ENCODE data around the gene TSPAN8. TPM values are rescaled to one million over a fixed set of nuclear protein-coding genes. Genes with fewer than 3 reads are reported as not detected.
A peak's percentile ranks its signal among the peaks of the same experiment; 100 is the strongest.
"Not testable (repeated sequence)": the region's sequence is repeated elsewhere in the genome, so short reads cannot be mapped to it uniquely, and the experiment has no call there.

Gene TSPAN8
- total RNA-seq, 1 experiment from 2014 or later, result not detected

DNA sequence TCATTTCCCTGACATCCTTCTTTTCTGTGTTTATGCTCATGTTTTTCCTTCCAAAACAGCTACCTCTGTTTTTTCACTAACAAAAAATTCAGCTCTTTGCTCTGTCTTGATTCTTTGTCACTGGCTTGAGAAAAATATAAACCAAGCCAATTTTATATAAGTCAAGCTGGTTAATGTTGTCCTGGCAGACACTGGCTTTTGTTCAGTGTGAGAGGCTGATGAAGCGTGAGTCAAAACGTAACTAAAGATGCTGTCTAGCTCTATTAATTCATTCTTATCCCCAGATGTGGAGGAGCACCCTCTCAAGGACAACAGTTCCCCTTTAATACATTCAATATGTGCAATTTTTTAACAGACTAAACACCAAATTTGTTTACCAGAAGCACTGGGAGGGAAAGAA is 15.8 kb downstream of the TSPAN8 start:
- Histone ChIP-seq H3K27me3 (no peaks in the 10 kb centered on the region), H3K9me3 (no peaks in the 10 kb centered on the region; the same call in 1 of the 2 replicates)

DNA sequence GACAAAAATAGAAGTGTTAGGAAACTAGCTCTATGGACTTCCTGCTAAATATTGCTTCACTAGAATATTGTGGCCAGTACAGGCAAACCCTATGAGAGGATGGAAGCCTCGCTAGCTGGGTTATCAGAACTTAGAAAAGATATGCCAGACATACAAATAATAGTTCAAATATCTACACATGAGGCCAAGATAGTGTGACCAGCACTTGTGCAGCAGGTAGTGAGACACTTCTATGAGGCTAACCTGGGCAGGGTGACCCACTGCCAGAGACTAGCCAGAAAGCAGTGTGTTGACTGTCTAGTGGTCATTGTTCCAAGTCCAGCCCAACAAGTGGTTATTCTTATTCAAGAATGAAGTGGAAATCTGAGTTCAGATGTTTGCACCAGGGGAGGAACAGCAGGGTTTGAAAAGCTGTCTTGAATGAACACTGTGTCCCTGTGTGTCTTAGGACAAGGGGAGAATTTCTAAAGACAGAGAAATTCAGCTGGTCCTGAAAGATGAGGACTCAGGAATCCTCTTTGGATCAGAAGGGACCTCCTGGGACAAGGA is 16.3 kb downstream of the TSPAN8 start:
- Histone ChIP-seq H3K4me3 (no peak overlapping the region), H3K27me3 (no peaks in the 10 kb centered on the region), H3K36me3 (no peaks in the 10 kb centered on the region), H3K9me3 (no peaks in the 10 kb centered on the region; the same call in 1 of the 2 replicates)
- no peak for DNase-seq

More for the DNA sequence above, 15.8 kb downstream of the TSPAN8 start:
- Histone ChIP-seq H3K36me3 (no peaks in the 10 kb centered on the region), H3K4me3 (no peak overlapping the region)
- no peak for DNase-seq

DNA sequence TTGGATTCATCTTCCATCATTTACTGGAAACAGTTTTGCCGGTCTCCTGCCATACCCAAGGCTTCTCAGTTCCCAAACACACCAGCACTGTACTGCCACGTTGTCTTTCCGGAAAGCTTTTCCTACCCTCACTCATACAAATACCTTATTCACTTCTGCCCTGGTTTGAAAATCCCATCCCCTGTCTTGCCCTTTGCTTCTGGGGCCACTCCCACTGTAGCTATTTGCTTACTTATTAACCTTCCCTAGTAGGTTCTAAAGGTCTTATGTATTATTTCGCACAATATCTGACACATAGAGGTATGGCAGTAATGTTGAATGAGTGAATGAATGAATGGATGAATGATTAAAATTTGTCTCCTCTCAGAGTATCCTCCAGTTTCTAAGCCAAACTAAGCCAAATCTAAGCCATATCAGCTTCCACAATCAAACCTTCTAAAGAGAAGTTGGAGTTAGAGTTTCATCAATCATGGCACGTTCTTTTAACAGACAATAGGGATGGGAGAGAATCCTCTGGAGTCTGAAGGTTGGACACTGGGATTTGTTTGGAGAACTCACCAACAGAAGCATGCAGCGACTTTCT is 18.6 kb downstream of the TSPAN8 start:
- Histone ChIP-seq H3K36me3 (no peaks in the 10 kb centered on the region), H3K9me3 (no peaks in the 10 kb centered on the region; the same call in 1 of the 2 replicates)
- DNase-seq, result no peak

DNA sequence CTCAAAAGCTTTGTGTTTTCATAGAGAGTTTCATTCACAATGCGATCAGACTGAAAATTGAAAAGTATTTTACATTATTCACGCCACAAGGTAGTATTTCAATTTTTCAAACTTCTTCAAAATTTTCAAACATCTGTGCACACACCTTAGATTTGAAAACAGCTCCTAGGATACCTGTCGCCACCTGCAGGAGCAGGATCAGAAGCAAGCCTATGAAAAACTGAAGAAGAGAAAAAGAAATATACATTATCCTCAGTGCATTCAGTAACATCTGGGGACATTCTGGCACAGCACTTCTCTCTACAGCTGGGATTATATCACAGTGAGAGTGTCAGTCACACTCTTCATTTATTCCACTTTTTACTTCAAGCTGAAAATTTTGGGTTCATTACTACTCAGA is 19.8 kb downstream of the TSPAN8 start:
- no peak for DNase-seq
- Histone ChIP-seq H3K36me3 (no peaks in the 10 kb centered on the region), H3K4me3 (no peak overlapping the region), H3K9me3 (no peaks in the 10 kb centered on the region; the same call in 1 of the 2 replicates), H3K27me3 (no peaks in the 10 kb centered on the region)

More for the DNA sequence above, 18.6 kb downstream of the TSPAN8 start:
- H3K4me3 ChIP-seq, result no peak overlapping the region
- no peaks in the 10 kb centered on the region for H3K27me3 ChIP-seq

DNA sequence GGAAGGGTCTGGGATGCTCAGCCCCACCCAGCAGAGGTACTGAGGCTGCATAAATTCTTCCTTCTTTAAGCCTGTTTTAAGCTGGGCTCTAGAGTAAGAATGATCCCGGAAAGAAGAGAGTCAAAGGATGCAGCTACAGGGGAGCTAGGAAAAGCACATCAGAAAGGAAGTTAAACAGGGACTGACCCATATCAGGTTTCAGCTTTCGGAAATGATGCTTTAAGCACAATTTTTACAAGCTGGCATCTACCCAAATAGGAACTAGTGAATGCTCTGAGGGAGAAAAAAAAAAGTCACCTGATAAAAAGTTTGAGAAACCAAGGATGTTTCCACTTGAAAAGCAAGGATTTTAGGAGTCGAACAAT is 22.0 kb downstream of the TSPAN8 start:
- Histone ChIP-seq H3K9me3 (no peaks in the 10 kb centered on the region; the same call in 1 of the 2 replicates), H3K4me3 (no peak overlapping the region), H3K27me3 (no peaks in the 10 kb centered on the region), H3K36me3 (no peaks in the 10 kb centered on the region)
- DNase-seq, result no peak

DNA sequence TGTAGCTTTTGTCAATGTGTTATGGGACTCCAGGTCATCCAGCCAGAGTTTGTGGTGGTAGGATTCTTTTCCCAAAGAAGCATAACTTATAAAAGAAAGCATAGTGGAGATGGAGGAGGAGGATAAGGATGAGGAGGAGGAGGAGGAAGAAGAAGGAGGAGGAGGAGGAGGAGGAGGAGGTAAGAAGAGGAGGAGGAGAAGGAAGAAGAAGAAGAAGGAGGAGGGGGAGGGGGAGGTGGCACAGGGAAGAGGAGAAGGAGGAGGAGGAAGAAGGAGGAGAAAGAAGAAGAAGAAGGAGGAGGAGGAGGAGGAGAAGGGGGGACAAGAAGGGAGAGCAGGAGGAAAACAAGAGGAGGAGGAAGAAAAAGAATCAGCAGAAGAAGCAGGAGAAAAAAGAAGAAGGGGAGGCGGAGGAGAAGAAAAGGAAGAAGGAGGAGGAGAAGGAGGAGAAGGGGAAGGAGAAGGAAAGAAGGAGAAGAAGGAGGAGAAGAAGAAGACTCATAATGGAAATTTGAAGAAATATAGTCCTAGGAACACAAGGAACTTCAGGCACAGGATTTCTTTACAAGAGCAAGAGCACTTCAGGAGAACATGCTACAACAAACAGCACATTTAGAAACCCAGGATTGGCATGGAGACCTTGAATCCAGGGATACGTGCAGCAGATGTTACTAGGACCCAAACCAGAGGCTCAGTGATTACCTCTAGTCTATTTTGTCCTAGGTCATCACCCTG is 22.6 kb downstream of the TSPAN8 start:
- Histone ChIP-seq H3K4me3 (no peak overlapping the region), H3K27me3 (no peaks in the 10 kb centered on the region), H3K9me3 (no peaks in the 10 kb centered on the region; the same call in 1 of the 2 replicates), H3K36me3 (no peaks in the 10 kb centered on the region)
- DNase-seq, result no peak

DNA sequence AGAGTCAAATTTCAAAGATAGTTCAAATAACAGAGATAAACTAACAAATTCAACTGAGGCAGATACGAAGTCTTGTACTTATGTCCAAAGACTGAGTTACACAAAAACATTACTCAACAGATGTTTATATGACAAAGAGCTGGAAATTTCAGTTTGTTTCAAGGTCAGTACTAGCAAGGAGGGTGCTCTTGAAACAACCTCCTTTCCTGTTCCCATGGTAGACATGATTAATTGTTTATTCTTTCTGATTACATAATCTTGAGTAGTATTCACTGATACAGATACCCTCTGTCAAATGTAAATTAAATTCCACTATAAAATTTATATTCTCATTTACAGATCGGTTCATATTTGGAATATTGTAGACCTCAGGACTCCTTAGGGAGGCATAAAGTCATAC is 23.4 kb downstream of the TSPAN8 start:
- DNase-seq, result no peak
- H3K4me3 ChIP-seq, result no peak overlapping the region
- no peaks in the 10 kb centered on the region for H3K9me3 ChIP-seq
- no peaks in the 10 kb centered on the region for H3K27me3 ChIP-seq
- H3K36me3 ChIP-seq, result no peaks in the 10 kb centered on the region

DNA sequence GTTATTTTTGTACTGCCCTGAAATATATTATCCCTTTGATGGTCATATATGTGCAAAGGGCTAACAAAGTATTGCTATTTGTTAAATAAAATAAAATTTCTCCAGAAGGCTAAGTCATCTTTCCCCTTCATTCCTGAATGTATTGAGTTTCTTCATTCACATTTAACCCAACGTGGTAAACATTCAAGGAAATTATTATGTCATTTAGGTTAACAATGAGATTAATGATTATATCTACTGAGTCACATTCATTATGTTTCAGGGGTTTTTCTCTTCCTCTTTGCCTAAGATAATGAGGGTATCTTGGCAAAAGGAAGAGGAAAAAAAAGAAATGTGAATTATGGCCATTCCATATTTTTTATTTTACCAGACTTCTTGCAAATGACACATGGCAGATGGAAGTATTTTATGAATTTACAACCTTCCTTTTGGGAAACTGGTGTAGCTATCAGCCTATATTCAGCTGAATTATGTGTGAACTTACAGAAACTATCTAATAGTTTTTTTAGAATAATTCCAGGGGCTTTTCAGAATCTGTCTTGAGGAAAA is 27.2 kb downstream of the TSPAN8 start:
- DNase-seq, result no peak
- no peaks in the 10 kb centered on the region for H3K36me3 ChIP-seq
- H3K9me3 ChIP-seq, result no peaks in the 10 kb centered on the region
- H3K4me3 ChIP-seq, result no peak overlapping the region
- H3K27me3 ChIP-seq, result no peaks in the 10 kb centered on the region

DNA sequence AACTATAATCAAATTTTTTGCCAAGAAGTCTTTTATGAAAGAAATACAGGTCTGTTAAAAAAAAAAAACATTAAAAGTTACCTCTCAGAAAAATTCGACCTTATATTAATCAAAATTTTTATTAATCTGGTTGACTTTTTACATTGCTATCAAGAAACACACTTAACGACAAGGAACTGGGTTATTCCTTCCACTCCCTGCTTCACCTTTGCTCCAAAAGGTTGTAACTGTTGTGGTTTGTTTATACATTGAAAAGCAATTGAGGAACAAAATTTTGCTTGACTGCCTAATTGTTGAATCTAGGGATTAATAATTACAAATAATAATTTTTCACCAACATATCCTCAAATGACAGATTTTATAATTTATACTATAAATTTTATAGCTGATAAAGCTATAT is 28.4 kb downstream of the TSPAN8 start:
- no peaks in the 10 kb centered on the region for H3K9me3 ChIP-seq
- no peak for DNase-seq
- H3K4me3 ChIP-seq, result no peak overlapping the region
- H3K36me3 ChIP-seq, result no peaks in the 10 kb centered on the region
- no peaks in the 10 kb centered on the region for H3K27me3 ChIP-seq

DNA sequence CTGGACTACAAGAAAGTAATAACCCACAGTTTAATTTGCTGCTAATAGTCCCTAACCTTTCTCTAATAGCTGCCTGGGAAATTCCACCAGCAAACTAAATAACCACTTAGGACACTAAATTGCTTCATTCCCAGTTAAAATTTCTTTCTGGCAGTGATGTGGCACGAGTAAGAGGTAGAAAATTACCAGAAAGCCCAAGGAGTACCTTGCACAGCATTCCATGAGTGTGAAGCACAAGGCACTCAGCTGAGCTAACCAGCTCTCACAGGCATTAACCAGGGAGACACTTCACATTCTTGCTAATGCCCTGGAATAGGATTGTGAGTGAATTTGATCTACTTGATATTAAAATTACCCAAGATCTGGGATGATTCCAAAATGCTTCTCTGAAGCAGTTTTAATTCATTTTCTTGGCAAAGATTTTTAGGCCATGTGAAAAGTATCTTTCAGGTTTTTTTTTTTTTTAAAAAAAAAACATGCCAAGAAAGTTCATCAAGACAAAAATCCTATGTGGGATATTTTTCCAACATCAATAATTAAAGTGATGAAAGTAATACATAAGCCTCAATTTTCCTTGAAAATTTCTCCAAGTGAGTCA is 29.5 kb downstream of the TSPAN8 start:
- Histone ChIP-seq H3K27me3 (no peaks in the 10 kb centered on the region), H3K4me3 (no peak overlapping the region), H3K9me3 (no peaks in the 10 kb centered on the region), H3K36me3 (no peaks in the 10 kb centered on the region)
- DNase-seq, result peak; percentile 25

DNA sequence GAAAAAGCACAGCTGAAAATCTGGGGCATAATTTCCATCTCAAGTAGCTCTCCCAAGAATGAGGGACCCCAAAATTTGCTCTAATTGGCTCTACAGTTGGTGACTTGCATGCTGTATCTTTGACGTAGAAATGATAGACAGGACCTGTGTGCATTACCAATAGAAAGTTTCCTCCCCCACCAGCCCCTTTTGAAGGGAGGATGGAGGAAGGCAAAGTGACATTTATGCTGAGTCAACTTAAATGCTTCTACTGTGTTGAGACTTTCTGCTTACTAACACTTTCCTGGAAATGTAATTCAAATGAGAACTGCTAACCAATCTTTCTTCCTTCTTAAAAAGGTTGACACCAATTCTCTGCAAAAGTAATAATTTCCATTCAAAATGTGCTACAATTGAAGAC is 31.9 kb downstream of the TSPAN8 start:
- Histone ChIP-seq H3K27me3 (no peaks in the 10 kb centered on the region), H3K9me3 (no peaks in the 10 kb centered on the region), H3K4me3 (no peak overlapping the region), H3K36me3 (no peaks in the 10 kb centered on the region)
- DNase-seq, result no peak

DNA sequence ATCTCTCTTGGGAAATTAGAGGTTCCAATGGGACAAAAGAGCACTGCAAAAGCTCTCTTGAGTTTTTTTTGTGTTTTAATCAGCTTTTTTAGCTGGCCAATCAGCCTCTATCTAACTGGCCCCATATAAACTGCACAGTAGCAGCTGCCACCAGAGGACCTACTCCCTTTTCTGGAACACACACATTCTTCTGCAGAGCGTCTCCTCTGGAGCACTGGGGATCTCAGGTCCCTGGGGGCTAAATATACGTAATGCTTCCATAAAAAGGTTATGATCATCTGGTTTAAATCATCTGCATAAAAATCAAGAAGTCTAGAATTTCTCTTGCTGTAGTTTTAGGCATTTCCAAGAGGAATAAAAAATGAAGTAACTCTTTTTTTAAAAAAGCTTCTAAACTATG is 32.3 kb downstream of the TSPAN8 start:
- no peak overlapping the region for H3K4me3 ChIP-seq
- no peaks in the 10 kb centered on the region for H3K27me3 ChIP-seq
- DNase-seq, result no peak
- no peaks in the 10 kb centered on the region for H3K9me3 ChIP-seq
- H3K36me3 ChIP-seq, result no peaks in the 10 kb centered on the region

DNA sequence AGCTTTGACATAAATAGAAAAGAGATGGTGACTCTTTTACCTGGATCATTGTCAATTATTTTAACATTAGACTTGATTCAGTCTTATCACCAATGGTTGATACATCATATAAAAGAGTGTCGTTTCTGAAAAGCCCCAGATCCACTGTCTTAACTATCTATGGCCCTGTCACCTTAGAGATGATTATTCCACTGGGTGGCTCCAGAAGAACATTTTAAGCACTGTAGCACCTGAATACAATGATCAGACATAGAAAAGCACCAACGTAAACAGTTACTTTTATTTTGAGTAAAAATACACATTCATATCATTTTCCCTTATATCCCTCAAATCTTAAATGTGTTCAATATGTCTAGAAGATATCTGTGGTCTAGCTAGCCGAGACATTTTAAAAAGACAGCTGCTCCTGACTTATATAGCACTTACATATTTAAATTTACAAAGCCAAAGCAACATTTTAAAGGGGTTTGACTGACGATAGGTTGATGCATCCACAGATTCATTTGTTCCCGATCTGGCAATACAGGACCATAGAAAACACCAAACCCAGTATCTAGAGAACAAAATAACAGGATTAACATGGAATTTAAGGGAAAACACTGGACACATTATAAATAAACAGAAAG is 32.9 kb downstream of the TSPAN8 start:
- DNase-seq, result no peak
- H3K9me3 ChIP-seq, result no peaks in the 10 kb centered on the region
- H3K36me3 ChIP-seq, result no peaks in the 10 kb centered on the region

DNA sequence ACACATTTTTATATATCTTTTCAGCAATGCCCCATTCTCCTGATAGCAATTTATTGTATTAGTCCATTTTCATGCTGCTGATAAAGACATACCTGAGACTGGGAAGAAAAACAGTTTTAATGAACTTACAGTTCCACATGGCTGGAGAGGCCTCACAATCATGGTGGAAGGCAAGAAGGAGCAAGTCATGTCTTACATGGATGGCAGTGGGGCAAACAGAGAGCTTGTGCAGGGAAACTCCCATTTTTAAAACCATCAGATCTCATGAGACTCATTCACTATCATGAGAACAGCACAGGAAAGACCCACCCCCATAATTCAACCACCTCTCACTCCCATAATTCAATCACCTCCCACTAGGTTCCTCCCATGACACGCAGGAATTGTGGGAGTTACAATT is 44.7 kb downstream of the TSPAN8 start:
- H3K36me3 ChIP-seq, DNase-seq, H3K9me3 ChIP-seq, H3K27me3 ChIP-seq, H3K4me3 ChIP-seq: not testable (repeated sequence)

More for the DNA sequence above, 32.9 kb downstream of the TSPAN8 start:
- Histone ChIP-seq H3K4me3 (no peak overlapping the region), H3K27me3 (no peaks in the 10 kb centered on the region)

DNA sequence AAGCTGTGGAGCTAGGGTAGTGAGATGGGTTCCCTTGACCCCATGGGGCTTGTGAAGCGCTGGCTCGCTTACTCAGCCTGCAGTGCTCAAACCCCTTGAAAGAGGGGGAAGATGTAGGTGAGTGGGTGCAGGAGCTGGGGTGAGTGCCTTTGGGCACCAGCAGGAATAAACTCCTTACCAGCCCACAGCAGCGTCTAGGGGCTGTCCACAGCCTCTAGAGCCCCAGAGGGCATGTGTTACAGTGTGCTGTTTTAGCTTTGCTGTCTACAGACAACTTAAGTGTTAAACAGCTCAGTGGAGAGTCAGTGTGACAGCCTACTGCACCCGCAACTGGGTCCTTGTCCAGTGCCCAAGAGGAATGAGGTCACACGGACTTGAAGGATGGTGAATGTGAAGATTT is 48.0 kb downstream of the TSPAN8 start:
- no peaks in the 10 kb centered on the region for H3K27me3 ChIP-seq
- no peak for DNase-seq
- H3K36me3 ChIP-seq, result no peaks in the 10 kb centered on the region
- no peak overlapping the region for H3K4me3 ChIP-seq
- H3K9me3 ChIP-seq, result no peaks in the 10 kb centered on the region

DNA sequence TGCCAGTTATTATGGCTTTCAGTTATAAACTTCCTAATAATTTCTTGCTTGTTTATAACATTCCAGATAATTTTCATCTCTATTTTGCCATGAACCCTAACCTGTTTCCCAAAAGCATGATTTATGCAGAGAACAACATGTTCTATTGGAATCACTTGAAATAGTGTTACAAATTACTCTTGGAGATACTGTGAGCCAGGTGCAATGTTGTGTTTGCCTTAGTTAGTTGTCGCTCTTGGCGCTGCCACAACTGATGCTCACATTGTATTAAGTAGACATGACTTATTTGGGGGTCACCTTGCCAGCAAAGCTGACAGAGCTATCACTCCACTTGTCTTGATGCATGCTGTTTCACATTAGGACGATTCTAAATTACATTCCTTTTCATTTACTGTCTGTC is 49.4 kb downstream of the TSPAN8 start:
- DNase-seq, result no peak
- Histone ChIP-seq H3K4me3 (no peak overlapping the region), H3K36me3 (no peaks in the 10 kb centered on the region), H3K9me3 (0 out of 2 replicates have a peak, but pooled peaks cover 2% of the 10 kb centered on the region), H3K27me3 (no peaks in the 10 kb centered on the region; the same call in 1 of the 2 replicates)

DNA sequence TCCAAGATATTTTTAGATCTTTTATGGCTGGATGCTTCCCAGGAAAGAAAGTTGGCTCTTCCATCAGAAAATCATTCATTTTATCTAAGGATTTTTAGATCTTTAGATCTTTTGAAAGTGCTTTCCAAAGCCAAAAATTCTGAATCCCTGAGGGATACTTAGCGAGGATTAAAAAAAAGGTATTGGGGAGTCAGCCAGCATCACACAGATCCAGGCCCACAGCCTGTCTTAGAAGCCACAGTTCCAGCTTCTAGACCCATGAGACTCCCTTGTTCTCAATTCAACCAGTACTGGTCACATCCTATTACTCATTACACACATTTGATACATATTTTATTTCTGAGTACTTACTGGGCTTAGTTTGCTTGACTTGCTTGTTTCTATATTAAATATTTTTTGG is 49.9 kb downstream of the TSPAN8 start:
- Histone ChIP-seq H3K27me3 (no peaks in the 10 kb centered on the region; the same call in 1 of the 2 replicates), H3K36me3 (no peaks in the 10 kb centered on the region), H3K4me3 (no peak overlapping the region), H3K9me3 (0 out of 2 replicates have a peak, but pooled peaks cover 2% of the 10 kb centered on the region)
- DNase-seq, result no peak
